ENCODE data around the gene PLEKHG5.

GRCh38 chr1:6515771-6516170 lies 24.3 kb upstream of the PLEKHG5 start:
- TF ChIP-seq CTCF (IDR thresholded peaks at IDR 0.05) (no peak), BCL3 (IDR thresholded peaks at IDR 0.05) (no peak), CEBPB (IDR thresholded peaks at IDR 0.05) (no peak), SREBF2 (IDR thresholded peaks at IDR 0.05) (no peak), RFX5 (IDR thresholded peaks at IDR 0.05) (no peak), POLR2A (IDR thresholded peaks at IDR 0.05; ENCODE audit: low read length) (no peak), SMC3 (IDR thresholded peaks at IDR 0.05) (no peak)
